ENCODE results near the gene NQO1. TPM values are rescaled to one million over a fixed set of nuclear protein-coding genes. Genes with fewer than 3 reads are reported as not detected.

Gene NQO1
- total and polyA plus RNA-seq, 2 of the 8 experiments (the other 6 are each of a cell fraction or from before 2014, with no cell fraction given): 32.7 to 45.7 TPM

DNA sequence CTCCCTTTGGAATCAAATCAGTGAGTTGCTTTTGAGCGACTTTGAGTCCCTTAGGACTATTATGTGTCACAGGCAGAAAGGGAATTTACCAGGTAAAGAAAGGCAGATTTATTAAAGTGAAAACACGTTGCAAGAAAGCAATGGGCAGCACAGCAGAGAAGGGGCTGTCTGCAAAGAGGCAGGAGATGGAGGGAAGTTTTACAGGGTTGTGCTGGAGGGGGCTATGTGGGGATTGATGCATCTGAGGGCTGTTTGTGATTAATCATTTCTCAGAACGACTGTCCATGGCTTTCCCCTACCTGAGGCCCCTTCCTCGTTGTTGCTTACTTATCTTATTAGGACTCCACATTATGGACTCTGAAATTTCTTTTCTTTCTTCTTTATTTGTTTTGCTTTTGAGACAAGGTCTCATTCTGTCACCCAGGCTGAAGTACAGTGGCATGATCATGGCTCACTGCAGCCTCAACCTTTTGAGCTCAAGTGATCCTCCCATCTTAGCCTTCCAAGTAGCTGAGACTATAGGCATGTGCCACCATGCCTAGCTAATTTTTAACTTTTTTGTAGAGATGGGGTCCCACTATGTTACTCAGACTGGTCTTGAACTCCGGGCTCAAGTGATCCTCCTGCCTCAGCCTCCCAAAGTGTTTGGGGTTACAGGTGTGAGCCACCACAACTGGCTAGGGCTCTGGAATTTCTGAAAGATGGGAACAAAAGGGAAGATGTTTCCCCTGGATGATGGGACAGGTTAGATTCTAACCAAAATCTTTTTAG, 41.3 kb upstream of the NQO1 start:
- H2AFZ ChIP-seq (ENCODE audit: low read length): no peak overlapping the region
- H3K9ac ChIP-seq (replicated peaks in 1 of 4; ENCODE audit: extremely low read depth in 1 of 4, low read depth in 3 of 4, low read length in 3 of 4): no peak overlapping the region
- no peak overlapping the region for H2AK5ac ChIP-seq (ENCODE audit: low read depth, low read length)
- no peak overlapping the region for H3K23ac ChIP-seq (ENCODE audit: insufficient read length)
- WGBS, 2 experiments (ENCODE audit: extremely low coverage in 1 of 2, insufficient coverage in 1 of 2, insufficient read length in 1 of 2, insufficient replicate concordance in 2 of 2, low coverage in 1 of 2, low lambda C conversion rate in 2 of 2, missing lambda C conversion rate in 1 of 2): 88% methylated on average over 5 of the region's 5 CpGs; no CpG with 5 or more reads in 1 of the 2 experiments
- POLR2A ChIA-PET (ENCODE audit: partially characterized antibody): interaction anchor here (1.0 to 1.2 kb wide), 2 partner anchors 13 kb away, joined by 3 to 4 read pairs; partner anchors contain the start of gene NOB1
- no peaks in the 10 kb centered on the region for H3K36me3 ChIP-seq (ENCODE audit: control insufficient read depth in 2 of 4, insufficient read depth in 4 of 4, low read length in 3 of 4)
- DNase-seq (ENCODE audit: low read depth in 1 of 2, low spot score in 2 of 2) (no peak), FAIRE-seq (no peak)
- no peak for TF ChIP-seq ASH2L (IDR thresholded peaks at IDR 0.05; ENCODE audit: low read length)
- H3K4me3 ChIP-seq (ENCODE audit: extremely low read depth in 1 of 4, insufficient read depth in 2 of 4, low read depth in 3 of 4, low read length in 4 of 4): no peak overlapping the region
- H3K79me2 ChIP-seq (ENCODE audit: control insufficient read depth in 1 of 2, insufficient read depth in 2 of 2, low read length in 2 of 2): peaks cover 9 to 81% of the 10 kb centered on the region in 2 experiments
- H3K4me2 ChIP-seq (ENCODE audit: insufficient read depth in 1 of 2, low read depth in 2 of 2, low read length in 2 of 2): no peak overlapping the region
- H4K8ac ChIP-seq (ENCODE audit: extremely low read depth, insufficient read depth, low read length): no peak overlapping the region
- H3K79me1 ChIP-seq (ENCODE audit: low read depth, low read length): peaks cover 7% of the 10 kb centered on the region
- no peak overlapping the region for H4K91ac ChIP-seq (replicated peaks; ENCODE audit: insufficient read length, low read length)
- no peak overlapping the region for H2BK120ac ChIP-seq (replicated peaks; ENCODE audit: low read depth, low read length)
- H3K27me3 ChIP-seq (replicated peaks in 1 of 4; ENCODE audit: control insufficient read depth in 3 of 4, extremely low read depth in 1 of 4, insufficient read depth in 3 of 4, low read length in 3 of 4): no peaks in the 10 kb centered on the region
- no peak overlapping the region for H3K56ac ChIP-seq (replicated peaks; ENCODE audit: insufficient read length, low read depth, low read length)
- H3K9me3 ChIP-seq (ENCODE audit: insufficient read depth in 2 of 2, low read depth in 1 of 2, low read length in 1 of 2): peaks cover 0 to 5% of the 10 kb centered on the region in 2 experiments; a peak in 1 of 4 replicates
- H3K4ac ChIP-seq (replicated peaks; ENCODE audit: insufficient read length, low read depth, low read length): no peak overlapping the region
- H3K23me2 ChIP-seq (ENCODE audit: low read depth, low read length): peaks cover 5% of the 10 kb centered on the region; the same call in 1 of the 2 replicates
- no peak overlapping the region for H2BK15ac ChIP-seq (ENCODE audit: low read length)
- H4K5ac ChIP-seq (ENCODE audit: insufficient read length, low read depth, low read length): no peak overlapping the region
- H2BK12ac ChIP-seq (ENCODE audit: low read depth, low read length): no peak overlapping the region
- H3K18ac ChIP-seq (ENCODE audit: extremely low read depth, low read length): no peak overlapping the region
- no peak overlapping the region for H3K27ac ChIP-seq (ENCODE audit: low read depth, low read length)
- H2BK5ac ChIP-seq (ENCODE audit: low read depth, low read length): no peak overlapping the region
- peaks cover 0 to 2% of the 10 kb centered on the region in 2 experiments for H4K20me1 ChIP-seq (replicated peaks in 1 of 2; ENCODE audit: control insufficient read depth in 1 of 2, insufficient read depth in 2 of 2, low read length in 2 of 2)
- CTCF ChIA-PET (ENCODE audit: partially characterized antibody): no interaction called here
- no peak overlapping the region for H3K14ac ChIP-seq (ENCODE audit: insufficient read length)
- H3K4me1 ChIP-seq (replicated peaks in 1 of 4; ENCODE audit: control insufficient read depth in 3 of 4, insufficient read depth in 4 of 4, low read length in 3 of 4): peaks cover 0 to 2% (median 0%) of the 10 kb centered on the region in 4 experiments; a peak in 1 of 7 replicates
- no peak overlapping the region for H2BK20ac ChIP-seq (ENCODE audit: low read length)

Measured in H1 (cell line).